Left ventricle myocardium inferior (tissue), 1 donor: Measurements from ENCODE around the gene PRRT1. TPM values are rescaled to one million over a fixed set of nuclear protein-coding genes. Genes with fewer than 3 reads are reported as not detected.

Source experiments
- DNase-seq: peaks from one replicate; pipeline ENCODE4 v3.0.0-alpha.2; 2020
- H3K27ac ChIP-seq: fragments of 200-600 bp; replicated peaks from 2 replicates; pipeline ENCODE4 v1.8.0; 2021
- H3K27me3 ChIP-seq: fragments of 200-600 bp; 2 replicates; pipeline ENCODE4 v1.8.0; 2021; ENCODE audit warnings: low read depth
- H3K36me3 ChIP-seq: fragments of 200-600 bp; 2 replicates; pipeline ENCODE4 v1.8.0; 2021
- H3K4me1 ChIP-seq: fragments of 200-600 bp; 2 replicates; pipeline ENCODE4 v1.8.0; 2021
- H3K4me3 ChIP-seq: fragments of 200-600 bp; 2 replicates; pipeline ENCODE4 v1.8.0; 2021; ENCODE audit warnings: mild to moderate bottlenecking, moderate library complexity
- H3K9me3 ChIP-seq: fragments of 200-600 bp; replicated peaks from 2 replicates; pipeline ENCODE4 v1.8.0; 2021
- CTCF ChIP-seq: fragments of 200-600 bp; IDR thresholded peaks from 2 replicates; pipeline ENCODE4 v1.8.0; 2021; ENCODE audit warnings: antibody characterized with exemption, mild to moderate bottlenecking, borderline replicate concordance
- intact Hi-C: fragments of 100-400 bp; cut with micrococcal nuclease; formaldehyde crosslinking; loops from one replicate; pipeline ENCODE4 v1.11.0; 2022
- total RNA-seq: library from RNA; stranded (reverse); fragmentation: NEBNext Ultra II Directional; extraction: Animal tissue kit (Norgen Biotek cat#: 25700); gene quantifications from one replicate; pipeline ENCODE4 v1.2.1, GENCODE V29; 2021
- donor health status: DM: no; HTN: yes; CAD: no; lungs with severe emphysema.

Gene PRRT1
- total RNA-seq, 1 donor from 2014 or later = 1.0 TPM

DNA sequence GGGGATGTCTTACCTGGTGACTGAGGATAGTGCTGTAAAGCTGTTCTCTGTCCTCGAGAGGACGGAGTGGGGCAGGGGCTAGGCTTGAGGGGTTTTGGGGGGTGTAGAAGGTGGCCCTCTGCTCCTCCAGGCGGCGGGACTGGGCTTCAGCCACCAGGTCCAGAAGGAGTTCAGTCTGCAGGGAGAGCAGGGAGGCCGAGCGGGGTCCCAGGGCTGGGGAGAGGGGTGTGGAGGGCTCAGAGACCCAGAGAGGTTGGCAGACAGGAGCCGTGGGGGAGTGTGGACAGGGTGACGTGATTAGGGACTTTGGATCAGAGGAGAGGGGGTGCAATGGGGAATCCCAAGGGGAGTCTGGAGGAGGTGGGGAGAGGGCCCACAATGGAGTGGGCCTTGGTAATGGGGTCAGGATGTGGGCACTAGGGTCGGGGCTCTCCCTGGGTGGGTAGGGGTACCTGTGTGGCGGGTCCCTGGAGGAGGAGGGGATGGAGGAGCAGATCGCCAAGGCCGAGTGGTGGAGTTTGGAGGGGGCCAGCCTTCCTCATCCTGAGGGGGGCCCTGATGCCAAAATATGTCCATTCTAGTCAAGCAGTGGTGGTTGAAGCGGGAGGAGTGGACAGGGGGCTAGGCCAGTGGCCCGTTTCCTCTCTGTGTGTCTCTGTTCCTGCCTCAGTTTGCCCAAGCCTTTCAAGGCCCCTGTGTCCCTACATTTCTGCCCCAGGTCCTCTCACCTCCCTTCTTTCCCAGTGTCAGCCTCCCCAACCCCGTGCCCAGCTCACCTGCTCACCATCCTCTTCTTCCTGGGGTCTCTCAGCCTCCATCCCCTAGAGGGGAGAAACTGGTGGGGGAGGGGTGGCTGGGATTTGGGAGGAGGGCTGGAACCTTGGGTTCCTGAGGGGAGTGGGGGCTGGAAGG, 40.2 kb upstream of the PRRT1 start:
- Histone ChIP-seq H3K4me1 (peaks cover 85% of the 10 kb centered on the region), H3K36me3 (peaks cover 10% of the 10 kb centered on the region), H3K27ac (peak overlapping the region; percentile 98), H3K27me3 (no peaks in the 10 kb centered on the region), H3K9me3 (no peaks in the 10 kb centered on the region), H3K4me3 (peak overlapping the region; percentile 83)
- no peak for TF ChIP-seq CTCF
- no peak for DNase-seq
- intact Hi-C loops = no loop called here

- Histone ChIP-seq H3K27me3 (no peaks in the 10 kb centered on the region), H3K36me3 (peaks cover 16% of the 10 kb centered on the region), H3K27ac (peak overlapping the region; percentile 98), H3K4me1 (peaks cover 85% of the 10 kb centered on the region), H3K9me3 (no peaks in the 10 kb centered on the region), H3K4me3 (peak overlapping the region; percentile 83)
- no peak for TF ChIP-seq CTCF
- DNase-seq = no peak
- intact Hi-C loops = no loop called here
These were observed 39.4 kb upstream of the PRRT1 start for GRCh38 chr6:32190911-32191677.

DNA sequence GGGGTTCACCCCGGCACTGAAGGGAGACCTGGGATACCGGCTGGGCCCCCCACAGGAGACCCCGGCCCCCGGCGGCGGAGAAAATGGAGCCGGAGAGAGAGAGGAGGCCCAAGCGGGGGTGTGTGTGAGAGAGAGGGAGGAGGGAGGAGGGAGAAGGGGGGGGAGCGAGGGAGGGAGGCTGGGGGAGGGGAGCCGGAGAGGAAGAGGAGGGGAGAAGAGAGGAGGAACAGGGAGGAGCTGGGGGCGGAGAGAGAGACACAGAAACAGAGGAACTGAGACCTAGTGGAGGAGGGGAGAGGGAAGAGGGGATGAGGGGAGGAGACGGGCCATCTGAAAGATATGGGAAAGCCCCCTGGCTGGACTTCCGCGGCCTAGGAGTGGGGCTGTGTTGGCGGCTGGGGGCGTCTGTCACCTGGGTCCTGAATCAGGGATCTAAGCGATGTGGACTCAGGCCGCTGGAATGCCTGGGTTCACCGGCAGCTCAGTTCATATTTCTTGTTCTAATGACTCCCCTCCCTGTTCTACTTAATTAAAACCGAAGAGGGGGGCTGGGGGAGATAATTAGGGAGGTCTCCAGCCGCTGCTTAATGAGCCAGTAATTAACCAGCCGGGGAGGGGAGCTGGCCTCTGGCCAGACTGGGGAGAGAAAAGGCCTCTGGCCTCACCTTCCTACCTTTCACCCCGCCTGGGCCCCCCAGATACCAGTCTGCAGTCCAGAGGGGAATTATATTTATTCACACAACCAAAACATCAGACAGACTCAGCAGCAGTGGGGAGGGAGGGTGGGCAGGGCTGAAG, 38.5 kb upstream of the PRRT1 start, which contains the start of gene PBX2:
PBX2 (minus strand) TSS at position 149 of the 798 bp plus-strand sequence. CDS start 287 bp downstream, outside the sequence.
- peak within 1 kb of the TSS; percentile 83 for H3K4me3 ChIP-seq
- peaks cover 16% of the 10 kb centered on the region for H3K36me3 ChIP-seq
- H3K4me1 ChIP-seq = peaks cover 85% of the 10 kb centered on the region
- TF ChIP-seq CTCF = no peak
- no peaks in the 10 kb centered on the region for H3K9me3 ChIP-seq
- no peaks in the 10 kb centered on the region for H3K27me3 ChIP-seq
- peak; percentile 93 for DNase-seq
- intact Hi-C loops = no loop called here
- peak within 1 kb of the TSS; percentile 98 for H3K27ac ChIP-seq

DNA sequence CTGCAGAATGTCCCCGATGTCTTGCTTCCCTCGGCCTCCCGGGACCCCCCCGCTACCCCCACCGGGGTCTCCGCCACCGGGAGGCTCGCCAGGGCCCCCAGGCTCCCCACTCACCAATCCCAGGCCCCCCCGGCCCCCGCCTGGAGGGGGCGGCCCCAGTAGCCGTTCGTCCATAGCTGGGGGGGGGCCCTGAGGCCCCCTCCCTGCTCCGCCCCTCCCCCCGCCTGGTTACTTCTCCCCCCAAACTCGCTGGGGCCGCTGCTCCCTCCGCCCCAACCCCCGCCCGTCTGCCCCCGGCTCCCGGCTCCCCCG, 38.0 kb upstream of the PRRT1 start:
- Histone ChIP-seq H3K4me3 (peak overlapping the region; percentile 83), H3K27ac (peak overlapping the region; percentile 98), H3K4me1 (peaks cover 85% of the 10 kb centered on the region), H3K9me3 (no peaks in the 10 kb centered on the region), H3K27me3 (no peaks in the 10 kb centered on the region), H3K36me3 (peaks cover 16% of the 10 kb centered on the region)
- no peak for TF ChIP-seq CTCF
- intact Hi-C loops = no loop called here
- peak; percentile 44 for DNase-seq

- H3K4me1 ChIP-seq = peaks cover 85% of the 10 kb centered on the region
- H3K27me3 ChIP-seq = no peaks in the 10 kb centered on the region
- peak overlapping the region; percentile 98 for H3K27ac ChIP-seq
- peak overlapping the region; percentile 83 for H3K4me3 ChIP-seq
- no peak for DNase-seq
- intact Hi-C loops = no loop called here
- H3K36me3 ChIP-seq = peaks cover 16% of the 10 kb centered on the region
- no peak for TF ChIP-seq CTCF
- H3K9me3 ChIP-seq = no peaks in the 10 kb centered on the region
These were observed 37.5 kb upstream of the PRRT1 start for GRCh38 chr6:32189069-32189741.
